OCI-LY1 (cell line): Measurements from ENCODE around the gene EIF4EBP3.

Experiments used
- EZH2 ChIP-seq: fragments of 200-600 bp; sonication (generic), shearing (Covaris generic); IDR thresholded peaks from 2 replicates; pipeline ENCODE4 v1.8.0; 2017; ENCODE audit warnings: borderline replicate concordance, mixed run types, mild to moderate bottlenecking, antibody characterized with exemption, low read length, moderate library complexity, mixed read lengths
- TF ChIP-seq, protein P1 (sequence below): fragments of 200-600 bp; sonication (generic), shearing (Covaris generic); IDR thresholded peaks from 2 replicates; pipeline ENCODE4 v1.5.1; 2017; ENCODE audit warnings: mild to moderate bottlenecking, antibody characterized with exemption, low read length, moderate library complexity, mixed read lengths

DNA sequence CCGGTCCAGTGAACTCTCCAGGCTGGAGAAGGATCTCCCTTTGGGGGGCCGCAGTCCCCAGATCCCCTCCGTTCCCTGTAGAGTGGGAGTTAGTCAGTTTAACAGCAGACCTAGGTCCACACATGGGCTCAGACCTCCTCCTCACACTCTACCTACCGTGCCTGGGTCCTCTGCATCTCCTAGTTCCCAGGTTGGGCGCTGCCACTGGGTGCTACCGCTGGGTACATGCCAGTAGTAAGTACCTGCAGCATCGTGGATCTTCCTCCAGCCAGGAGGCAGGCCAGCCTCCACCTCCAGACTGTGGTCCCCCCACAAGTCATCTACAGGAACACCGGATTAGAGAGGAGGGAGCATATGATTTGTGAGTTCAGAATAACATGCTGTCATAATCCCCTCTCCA, 16.1 kb downstream of the EIF4EBP3 start:
- TF ChIP-seq, protein P1, sequence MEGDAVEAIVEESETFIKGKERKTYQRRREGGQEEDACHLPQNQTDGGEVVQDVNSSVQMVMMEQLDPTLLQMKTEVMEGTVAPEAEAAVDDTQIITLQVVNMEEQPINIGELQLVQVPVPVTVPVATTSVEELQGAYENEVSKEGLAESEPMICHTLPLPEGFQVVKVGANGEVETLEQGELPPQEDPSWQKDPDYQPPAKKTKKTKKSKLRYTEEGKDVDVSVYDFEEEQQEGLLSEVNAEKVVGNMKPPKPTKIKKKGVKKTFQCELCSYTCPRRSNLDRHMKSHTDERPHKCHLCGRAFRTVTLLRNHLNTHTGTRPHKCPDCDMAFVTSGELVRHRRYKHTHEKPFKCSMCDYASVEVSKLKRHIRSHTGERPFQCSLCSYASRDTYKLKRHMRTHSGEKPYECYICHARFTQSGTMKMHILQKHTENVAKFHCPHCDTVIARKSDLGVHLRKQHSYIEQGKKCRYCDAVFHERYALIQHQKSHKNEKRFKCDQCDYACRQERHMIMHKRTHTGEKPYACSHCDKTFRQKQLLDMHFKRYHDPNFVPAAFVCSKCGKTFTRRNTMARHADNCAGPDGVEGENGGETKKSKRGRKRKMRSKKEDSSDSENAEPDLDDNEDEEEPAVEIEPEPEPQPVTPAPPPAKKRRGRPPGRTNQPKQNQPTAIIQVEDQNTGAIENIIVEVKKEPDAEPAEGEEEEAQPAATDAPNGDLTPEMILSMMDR: no peak
- no peak for TF ChIP-seq EZH2
